DMS53 (cell line): ENCODE results near the gene CDH4.
"Not testable (repeated sequence)": the region's sequence is repeated elsewhere in the genome, so short reads cannot be mapped to it uniquely, and the experiment has no call there.

Experiments used
- DNase-seq: peaks from one replicate; lab custom pipeline; 2025; lab: John Stamatoyannopoulos, UW

CDH4 gene

DNA sequence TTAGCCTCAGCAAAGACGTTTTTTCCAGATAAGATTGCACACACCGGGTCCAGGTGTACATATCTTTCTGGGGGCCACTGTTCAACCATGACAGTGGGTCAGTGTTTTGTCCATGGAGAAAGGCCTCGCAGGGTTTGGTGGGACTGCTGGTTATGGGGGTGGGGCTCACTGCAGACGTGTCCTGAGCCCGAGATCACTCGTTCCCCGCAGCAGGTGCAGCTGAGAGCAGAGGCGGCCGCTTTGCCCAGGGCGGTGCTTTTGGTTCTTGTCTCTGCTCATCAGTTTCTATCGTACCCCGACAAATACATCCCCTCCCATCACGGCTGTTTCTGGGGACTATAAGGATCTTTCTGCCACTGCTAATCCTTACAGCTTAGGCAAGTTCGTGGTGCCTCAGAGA, 166.9 kb downstream of the CDH4 start:
- DNase-seq: no peak

DNA sequence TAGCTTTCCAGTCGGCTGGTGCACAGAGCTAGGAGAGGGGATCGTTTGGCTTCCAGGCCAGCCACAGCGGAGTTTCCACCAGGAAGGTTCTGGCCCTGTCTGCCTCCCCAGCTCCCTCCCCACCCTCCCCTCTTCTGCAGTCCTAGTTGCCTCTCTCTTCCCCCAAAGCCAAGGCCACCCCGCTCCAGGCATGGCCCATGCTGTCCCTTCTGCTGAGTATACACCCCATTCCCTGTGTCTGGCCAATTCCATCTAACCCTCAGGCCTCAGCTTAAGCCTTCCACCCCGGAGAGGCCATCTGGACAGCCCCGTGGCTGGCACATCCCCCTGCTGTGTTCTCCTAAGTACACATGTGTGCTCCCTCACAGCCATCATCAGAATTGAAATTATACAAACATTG, 167.4 kb downstream of the CDH4 start:
- DNase-seq: no peak

DNA sequence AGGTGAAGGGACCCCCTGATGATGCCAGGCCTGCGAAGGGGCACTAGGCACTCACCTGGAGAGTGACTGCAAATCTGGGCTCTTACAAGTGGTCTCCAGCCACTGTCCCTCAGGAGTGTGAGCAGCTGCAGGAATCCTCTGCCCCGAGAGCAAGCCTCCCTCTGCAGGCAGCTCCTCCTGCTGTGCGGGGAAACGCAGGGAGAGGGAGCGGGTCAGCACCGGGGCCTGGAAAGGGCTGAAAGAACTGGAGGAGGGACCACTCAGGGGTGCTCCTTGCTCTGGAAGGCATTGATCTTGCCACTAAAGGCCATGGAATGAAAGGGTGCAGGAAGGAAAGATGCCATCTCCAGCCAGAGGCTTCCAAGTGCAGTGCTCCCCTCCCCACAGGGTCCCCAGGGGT, 168.0 kb downstream of the CDH4 start:
- no peak for DNase-seq

DNA sequence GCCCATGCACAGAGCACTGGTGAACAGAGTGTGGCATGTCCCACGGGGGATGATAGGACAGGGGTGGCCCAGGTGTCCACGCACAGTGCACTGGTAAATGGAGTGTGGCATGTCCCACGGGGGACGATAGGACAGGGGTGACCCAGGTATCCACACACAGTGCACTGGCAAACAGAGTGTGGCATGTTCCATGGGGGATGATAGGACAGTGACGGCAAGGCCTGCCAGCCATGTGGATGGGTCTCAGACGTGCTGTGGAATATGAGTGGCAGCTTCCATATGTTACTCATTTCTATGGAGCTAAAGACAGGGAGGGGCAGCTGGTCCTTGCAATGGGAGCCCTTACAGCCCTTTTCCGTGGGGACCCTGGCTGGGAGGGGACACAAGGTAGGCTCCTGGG, 168.7 kb downstream of the CDH4 start:
- DNase-seq: no peak

DNA sequence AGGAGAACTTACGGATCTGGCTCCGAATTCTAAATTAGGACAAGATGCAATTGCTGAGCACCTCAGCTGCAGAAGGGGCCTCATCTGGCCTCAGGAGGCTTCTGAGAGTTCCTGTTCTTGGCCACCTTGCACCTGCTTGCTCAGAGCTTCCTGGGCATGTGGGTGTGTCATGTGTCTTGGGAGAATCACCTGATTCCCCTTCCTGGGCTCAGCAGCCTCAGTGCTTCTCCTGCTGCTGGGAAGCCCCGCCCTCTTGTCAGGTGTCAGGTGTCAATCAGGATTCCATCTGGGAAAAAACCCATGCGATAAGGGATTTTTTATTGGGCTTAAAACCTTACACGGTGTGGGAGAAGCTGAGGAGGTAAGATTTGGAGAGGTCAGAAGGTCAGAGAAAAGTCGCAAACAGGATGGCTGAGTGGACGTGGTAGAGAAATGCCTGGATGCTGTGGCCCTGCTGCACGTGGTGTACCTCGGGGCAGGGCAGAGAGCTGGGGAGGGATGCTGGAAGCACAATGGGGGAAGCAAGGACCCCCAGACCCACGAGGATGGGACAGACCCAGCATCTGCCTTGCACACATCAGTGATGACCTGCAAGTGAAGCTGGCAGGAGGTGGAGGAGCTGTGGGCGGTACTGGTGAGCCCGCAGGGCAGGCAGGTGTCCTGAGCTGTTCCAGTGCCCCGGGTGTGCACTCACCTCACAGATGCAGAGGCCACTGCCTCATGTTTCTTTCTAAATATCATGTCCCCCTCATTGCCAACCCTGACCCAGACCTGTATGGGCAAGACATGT, 170.8 kb downstream of the CDH4 start:
- DNase-seq: no peak

DNA sequence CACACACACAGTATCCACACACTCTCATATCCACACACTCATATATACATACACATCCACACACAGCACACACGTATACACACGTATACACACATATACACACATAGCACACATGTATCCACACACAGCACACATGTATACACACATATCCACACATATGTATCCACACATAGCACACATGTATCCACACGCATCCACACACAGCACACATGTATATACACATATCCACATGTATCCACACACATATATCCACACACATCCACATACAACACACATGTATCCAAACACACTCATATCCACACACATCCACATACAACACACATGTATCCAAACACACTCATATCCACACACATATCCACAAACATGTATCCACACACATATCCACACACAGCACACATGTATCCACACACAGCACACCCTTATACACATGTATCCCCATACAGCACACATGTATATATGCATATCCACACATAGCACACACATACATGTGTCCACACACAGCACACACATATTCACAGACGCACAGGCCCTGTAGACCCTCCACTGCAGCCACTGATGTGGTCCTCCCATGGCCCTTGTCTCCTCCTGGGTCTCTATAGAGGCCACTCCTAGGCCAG, 172.1 kb downstream of the CDH4 start:
- DNase-seq: no peak

DNA sequence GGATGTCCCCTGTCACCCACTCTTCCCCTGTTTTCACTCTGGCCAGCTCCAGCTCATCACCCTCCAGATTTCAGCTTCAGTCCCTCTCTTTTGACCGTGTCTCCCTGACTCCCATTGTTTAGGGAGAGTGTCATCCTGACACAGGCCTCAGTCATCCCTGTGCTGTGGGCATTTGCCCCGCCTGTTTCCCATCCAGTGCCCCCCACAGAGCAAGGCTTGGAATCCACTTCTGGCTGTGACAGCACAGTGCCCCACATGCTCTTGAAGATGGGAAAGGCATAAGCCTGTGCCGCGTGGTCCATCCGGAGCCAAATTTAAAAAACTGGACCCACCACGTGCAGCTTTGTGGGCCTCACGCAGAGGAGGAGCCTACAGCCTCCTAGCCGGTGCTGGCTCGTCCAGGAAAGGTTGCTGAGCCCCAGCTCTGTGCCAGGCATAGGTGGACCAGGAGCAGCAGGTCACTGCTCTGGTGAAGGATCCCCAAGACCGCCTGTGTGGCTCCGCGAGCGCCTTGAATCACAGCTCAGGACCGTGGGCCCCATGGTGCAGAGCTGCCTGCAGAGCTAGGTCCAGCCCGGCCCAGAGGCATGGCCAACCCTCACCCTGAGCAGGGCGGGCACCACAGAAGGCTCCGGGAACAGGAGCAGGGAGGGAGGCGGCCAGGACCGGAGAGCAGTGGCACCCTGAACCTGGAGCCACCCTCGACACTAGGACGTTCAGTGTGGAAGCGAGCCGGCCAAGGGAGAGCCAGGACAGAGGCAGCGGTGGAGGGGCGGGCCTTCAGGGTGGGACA, 172.8 kb downstream of the CDH4 start:
- no peak for DNase-seq

DNA sequence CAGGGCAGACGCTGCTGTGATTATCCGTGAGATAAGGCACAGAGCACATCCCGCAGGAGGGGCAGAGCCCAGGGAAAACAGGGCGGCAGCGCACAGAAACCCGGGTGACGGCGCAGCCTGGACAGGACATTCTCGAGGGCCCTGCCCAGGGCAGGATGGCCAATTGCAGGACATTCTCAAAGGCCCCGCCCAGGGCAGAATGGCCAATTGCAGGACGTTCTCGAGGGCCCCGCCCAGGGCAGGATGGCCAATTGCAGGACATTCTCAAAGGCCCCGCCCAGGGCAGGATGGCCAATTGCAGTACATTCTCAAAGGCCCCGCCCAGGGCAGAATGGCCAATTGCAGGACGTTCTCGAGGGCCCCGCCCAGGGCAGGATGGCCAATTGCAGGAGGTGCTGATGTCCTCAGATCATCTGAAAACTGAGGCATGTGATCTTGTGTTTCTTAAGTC, 173.5 kb downstream of the CDH4 start:
- not testable (repeated sequence) for DNase-seq

DNA sequence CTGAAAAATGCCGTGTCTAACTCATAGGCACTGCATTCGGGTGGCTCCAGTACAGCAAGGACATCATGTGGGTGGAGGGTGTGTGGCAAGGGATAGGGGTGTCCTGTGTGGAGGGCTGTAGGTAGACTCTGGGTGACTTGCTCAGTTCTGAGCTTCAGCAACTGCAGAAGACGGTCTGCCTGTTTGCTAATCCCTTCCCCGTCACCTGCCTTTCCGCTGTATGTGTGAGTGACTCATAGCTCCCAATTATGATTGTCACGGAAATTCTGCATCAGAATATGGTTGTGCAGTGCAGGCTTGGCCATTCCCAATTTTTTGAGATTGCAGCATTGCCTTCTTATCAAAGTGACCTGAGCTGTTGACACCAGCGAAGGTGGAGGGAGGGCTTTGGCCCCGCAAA, 174.3 kb downstream of the CDH4 start:
- DNase-seq: no peak

DNA sequence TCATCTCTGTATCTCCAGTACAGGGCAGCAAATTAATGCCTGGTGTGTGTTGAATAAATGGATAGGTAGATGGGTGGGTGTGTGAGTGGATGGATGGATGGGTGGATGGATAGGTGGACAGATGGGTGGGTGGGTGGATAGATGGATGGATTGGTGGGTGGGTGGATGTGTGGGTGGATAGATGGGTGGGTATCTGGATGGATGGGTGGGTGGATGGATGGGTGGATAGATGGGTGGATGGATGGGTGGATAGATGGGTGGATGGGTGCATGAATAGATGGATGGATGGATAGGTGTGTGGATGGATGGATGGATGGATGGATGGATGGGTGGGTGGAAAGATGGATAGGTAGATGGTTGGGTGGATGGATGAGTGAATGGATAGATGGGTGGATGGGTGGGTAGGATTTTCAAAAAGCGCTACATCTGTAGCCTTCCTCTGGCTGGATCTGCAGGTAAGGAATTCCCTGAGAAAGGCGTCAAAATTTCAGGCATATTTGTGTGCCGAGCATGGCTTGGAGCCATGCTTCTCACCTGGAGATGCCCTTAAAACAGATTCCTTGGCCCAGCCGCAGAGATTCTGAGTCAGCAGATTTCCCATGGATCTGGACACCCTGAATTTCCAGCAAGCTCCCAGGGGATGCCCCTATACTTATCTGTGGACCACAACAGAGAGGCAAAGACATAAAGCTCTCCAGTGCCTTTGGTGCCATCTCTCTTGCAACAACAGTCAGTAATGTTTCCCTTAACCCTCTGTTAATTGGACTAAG, 177.6 kb downstream of the CDH4 start:
- no peak for DNase-seq

DNA sequence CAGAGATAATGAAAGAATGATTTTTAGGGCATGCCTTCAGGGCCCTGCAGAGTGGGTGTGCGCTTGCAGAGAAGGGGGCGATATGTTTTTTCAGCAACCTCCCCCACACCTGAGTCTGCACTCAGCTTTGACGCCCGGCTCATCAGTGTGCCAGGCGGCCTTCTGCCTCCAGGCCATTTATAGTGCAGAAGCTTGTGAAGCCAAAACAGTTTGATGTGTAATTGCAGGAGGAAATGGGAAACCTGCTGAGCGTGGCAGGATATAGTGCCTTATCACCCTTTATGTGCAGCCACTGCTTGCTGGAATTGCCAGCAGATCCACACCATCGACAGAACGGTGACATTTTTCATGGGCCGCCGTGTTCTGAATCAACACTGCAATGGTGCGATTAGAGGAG, 178.2 kb downstream of the CDH4 start:
- DNase-seq: no peak

DNA sequence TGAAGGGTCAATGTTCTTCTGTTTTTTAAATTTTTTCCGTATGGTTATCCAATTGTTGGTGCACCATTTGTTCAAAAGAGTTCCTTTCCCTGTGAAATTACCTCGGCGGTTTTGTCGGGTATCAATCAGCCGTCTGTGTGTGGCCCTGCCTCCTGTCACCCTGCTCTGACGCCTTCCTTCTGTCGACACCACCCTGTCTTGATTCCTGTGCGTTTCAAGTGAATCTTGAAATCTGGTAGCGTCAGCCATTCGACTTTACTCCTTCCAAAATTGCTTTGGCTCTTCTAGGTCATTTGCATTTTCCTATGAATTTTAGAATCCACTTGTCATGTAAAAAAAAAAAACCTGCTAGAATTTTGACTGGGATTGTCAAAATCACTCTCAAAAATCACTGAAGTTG, 181.1 kb downstream of the CDH4 start:
- DNase-seq: no peak

DNA sequence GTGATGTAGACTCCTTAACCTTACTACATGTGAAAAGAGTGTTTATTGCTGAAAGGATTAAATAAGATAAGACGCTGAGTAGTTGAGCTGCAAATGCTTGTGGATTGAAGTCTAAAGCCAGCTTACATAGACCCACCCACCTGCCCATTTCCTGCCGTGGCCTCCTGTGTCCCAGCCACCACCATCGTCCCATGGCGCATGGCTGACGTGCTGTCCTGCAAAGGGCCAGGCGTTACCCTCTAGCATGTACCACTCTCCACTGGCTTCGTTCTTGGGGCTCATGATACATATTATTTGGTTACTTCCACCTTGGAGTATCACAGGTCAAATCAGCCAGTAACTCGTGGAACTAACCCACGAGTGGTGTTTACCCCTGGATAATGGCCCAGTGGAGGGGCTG, 181.8 kb downstream of the CDH4 start:
- DNase-seq: no peak

DNA sequence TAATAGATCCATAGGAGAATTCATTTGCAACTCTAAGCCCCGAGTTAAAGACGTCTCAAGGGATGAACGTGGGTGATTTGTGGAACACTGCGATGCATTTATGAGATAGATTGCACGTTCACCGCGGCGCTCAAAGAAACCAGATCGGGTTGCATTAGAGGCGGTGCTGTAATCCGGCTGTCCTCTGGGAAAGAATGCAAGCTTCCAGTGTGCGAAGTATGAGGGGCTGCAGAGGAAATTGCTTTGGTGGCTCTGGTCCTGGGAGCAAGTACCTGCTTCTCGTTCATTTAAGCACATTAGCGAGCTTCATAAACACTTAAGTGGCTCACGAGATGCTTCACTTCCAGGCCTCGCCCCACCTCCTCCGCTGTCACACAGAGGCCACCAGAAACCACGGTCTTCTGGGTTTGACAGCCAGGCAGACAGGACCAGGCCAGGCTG, 182.3 kb downstream of the CDH4 start:
- no peak for DNase-seq

DNA sequence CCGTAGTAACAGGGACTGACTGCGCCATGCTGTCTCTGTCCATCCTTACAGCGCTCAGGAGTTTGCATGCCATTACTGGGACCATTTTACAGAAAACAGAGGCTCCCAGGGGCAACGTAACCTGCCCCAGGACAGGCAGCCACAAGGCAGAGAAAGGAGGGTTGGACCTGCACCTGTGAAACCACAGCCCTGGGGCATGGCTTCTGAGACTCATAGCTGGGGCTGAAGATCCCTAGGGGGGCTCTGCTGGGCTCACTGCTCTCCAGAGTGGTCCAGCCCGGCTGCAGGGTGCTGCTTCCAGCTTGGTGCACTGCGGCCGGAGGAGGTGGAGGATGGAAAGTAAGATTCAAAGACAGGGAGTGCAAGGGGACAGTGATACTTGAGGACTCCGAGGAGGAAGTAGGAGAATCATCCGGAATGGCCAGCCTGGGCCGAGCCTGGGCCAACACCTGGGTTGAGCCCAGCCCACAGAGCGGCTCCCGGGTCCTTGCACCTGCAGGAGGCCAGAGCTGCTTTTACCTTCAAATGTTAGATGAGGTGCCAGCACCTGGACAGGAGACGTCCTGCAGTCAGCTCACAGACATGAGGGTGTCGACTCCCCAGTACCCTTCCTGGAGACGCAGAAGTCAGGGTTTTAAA, 183.2 kb downstream of the CDH4 start:
- no peak for DNase-seq

DNA sequence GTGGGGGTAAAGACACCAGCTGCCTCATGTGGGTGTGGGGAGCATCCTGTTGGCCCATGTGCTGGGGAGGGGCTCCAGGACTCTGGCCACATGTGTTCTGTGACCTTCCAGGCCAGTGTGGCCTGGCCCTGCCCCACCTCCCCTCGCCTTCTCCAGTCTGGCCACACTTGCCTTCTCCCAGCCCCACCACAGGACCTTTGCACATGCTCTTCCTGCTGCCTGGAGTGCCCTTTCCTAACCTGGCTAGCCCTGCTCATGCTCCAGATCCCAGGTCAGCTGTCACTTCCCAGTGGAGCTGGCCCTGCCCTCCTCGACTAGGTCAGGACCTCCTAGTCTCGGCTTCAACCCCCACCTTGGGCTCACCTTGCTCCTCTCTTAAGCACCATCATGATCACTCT, 183.8 kb downstream of the CDH4 start:
- DNase-seq: no peak

DNA sequence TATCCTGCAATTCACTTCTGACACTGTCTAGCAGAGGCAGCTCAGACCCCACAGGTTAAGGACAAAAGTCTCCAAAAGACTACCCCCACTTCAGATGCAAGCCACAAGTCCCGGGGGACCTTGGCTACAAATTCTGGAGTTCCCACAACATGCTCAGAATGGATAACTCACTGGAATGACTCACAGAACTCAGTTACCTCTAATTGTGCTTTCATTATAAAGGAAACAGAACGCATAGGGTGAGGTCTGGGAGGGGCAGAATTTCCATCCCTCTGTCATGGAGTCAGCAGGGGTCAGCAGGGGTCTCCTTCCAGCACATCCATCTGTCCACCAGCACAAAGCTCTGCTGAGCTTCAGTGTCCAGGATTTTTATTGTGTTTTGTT, 184.2 kb downstream of the CDH4 start:
- DNase-seq: no peak

DNA sequence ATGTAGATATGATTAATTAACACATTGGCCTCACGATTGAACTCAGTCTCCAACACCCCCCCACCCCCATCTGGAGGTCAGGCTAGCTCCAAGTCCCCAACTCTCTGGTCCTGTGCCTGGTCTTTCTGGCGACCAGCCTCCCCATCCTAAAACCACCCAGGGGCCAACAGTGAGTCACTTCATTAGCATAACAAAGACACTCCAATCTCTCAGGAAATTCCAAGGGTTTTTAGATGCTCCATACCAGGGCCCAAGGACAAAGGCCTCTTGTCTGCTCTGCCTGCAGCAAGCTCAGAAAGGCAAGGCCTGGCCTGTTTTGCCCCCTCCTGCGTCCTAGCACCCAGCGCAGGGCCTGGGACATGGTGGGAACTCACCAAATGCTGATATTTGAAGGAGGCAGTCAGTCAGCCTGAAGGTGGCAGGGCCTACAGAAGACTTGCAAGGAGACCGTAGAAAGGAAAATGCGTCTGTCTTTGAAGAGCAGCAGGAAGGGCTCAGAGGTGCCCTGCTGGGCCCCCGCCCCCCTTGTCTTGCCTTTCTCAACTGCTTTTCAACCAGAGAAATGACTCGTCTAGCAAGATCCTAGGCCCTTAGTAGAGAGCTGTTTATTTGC, 184.7 kb downstream of the CDH4 start:
- DNase-seq: no peak

DNA sequence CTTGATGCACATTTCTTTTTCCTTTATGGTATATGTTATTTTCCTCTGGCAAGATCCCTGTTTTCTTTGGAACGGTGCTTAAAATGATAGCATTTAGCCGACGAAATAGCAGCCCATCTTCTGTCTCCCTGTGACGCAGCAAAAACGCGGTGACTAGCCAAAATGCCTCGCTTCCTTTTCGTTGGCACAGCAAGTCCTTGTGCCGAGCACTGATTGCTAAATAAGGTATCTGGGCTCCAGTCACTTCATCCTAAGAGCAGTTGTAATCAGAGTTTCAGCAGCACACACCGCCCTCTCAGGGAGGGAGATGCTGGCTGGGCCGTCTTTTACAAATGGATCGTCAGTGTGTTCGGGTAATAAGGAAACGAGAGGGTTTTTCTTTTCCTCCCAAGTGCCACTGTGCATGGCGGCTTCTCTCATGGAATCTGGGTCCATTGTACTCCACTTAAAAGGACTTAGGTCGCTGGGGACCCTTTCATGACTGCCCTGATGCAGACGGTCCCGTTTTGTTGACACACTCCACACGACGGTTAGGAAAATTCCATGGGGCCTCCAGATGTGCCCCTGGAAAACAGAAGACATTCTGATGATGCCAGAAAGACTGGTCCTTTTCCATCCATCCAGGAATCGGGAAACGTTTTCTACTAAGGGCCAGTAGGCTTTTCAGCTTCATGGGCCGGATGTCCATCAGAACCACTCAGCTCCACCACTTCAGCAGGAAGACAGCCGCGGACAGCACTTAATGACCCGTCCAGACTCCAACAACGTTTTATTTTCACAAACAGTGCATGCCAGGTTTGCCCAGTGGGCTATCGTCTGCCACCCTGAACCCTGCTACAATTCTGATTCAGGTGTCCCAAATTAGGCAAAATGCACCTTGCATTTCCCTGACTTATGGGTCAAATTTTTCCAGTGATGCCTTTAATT, 185.5 kb downstream of the CDH4 start:
- no peak for DNase-seq

DNA sequence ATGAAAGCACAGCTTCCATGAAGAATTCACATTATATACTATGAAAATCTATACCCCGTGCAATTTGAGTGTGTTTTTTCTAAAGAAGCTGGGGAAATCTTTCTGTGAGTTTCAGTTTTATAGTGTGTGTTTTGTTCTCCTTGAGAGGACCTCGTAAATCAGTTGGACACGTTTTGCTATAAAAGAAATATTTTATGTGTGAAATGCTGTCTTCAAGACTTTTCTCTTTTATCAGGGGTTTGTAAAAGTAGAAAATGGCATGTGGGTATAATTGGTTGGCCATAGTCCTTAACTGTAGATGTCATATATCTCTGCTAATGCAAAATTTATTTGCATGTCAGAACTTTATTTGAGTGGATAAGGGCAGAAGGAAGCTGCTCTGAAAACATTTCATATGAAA, 186.2 kb downstream of the CDH4 start:
- DNase-seq: no peak
